ENCODE results near the gene STK26.
"Not testable (repeated sequence)": the region's sequence is repeated elsewhere in the genome, so short reads cannot be mapped to it uniquely, and the experiment has no call there.

STK26 gene

DNA sequence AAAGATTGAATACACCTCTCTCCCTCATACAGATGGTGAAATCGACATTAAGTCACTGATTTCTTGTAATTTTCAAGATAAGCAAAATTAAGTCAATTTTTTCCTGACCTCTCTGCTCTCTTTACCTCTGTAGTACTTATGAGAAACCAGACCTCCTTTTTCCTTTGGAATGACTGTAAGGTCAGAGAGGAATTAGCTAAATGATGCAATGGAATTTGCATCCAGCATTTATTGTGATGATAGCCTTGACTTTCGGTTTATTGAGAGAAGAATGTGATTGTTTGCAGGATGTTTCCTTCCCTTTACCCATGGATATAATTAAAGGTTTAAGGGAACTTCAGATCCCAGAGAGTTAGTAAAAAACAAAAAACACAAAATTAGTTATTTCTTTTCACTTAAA is 22.4 kb downstream of the STK26 start:
- no peak overlapping the region for H3K4me3 ChIP-seq (ENCODE audit: control insufficient read depth, low read depth, low read length)
- no peak for TF ChIP-seq CTCF (conservative IDR thresholded peaks at IDR 0.05; ENCODE audit: control insufficient read depth, insufficient read depth, low read depth, low read length)
- no peak for DNase-seq (ENCODE audit: low read depth)

DNA sequence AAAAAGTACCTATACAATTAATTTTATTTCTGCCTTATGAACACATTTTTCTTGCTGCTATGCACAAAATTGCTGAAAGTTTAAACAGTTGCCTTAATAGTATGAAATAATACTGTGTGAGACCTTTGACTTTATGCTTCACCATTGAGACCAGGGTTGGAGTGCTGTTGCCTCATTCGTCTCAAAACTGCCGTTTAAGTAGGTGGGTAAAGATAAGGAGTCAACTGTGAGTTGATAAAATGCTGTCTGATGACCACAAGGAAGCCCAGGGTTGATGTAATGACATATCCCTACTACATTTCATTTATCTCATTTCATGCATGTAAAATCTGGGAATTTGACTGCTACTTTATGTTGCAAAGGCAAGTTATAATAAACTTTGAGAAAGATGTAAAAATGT is 23.4 kb downstream of the STK26 start:
- no peak for DNase-seq (ENCODE audit: low read depth)
- no peak overlapping the region for H3K4me3 ChIP-seq (ENCODE audit: control insufficient read depth, low read depth, low read length)
- TF ChIP-seq CTCF (conservative IDR thresholded peaks at IDR 0.05; ENCODE audit: control insufficient read depth, insufficient read depth, low read depth, low read length), result no peak

GRCh38 chrX:132051778-132052177 is 28.7 kb downstream of the STK26 start:
- DNase-seq (ENCODE audit: low read depth); H3K4me3 ChIP-seq (ENCODE audit: control insufficient read depth, low read depth, low read length): not testable (repeated sequence)

DNA sequence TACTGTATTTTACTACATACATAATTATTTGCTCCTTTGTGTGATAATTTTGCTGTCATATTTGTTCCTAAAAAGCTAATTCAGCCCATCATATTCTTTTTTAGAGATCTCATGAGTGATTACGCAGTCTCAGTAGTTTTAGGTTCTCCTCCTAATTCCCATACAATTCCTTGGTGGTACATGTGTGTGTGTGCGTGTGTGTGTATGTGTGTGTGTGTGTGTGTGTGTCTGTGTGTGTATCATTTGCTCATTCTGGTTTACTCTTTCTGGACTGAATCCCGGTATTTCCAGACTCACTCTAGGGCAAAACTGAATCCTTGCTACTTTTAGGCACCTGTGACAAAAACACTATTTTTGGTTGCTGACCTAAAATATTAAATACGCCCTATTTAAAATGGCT is 34.9 kb downstream of the STK26 start:
- DNase-seq (ENCODE audit: low read depth), result no peak
- no peak for TF ChIP-seq CTCF (conservative IDR thresholded peaks at IDR 0.05; ENCODE audit: control insufficient read depth, insufficient read depth, low read depth, low read length)
- H3K4me3 ChIP-seq (ENCODE audit: control insufficient read depth, low read depth, low read length), result no peak overlapping the region

DNA sequence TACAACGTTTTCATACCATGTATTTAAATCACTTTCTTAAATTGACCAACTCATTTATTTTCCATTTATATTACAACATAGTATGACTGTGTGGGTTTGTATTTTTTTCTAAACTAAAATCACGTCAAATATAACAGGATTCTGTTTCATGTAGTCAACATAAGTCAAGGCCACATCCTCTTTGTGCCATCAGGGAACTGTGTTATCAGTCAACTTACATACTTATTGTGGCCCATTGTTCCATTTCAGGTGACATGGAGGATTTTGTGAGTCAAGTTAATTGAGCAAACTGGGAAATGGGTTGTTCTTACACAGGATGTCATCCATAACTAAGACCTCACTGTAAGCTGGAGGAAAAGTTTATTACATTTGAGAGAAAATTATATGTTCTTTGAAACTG is 35.9 kb downstream of the STK26 start:
- no peak for TF ChIP-seq CTCF (conservative IDR thresholded peaks at IDR 0.05; ENCODE audit: control insufficient read depth, insufficient read depth, low read depth, low read length)
- H3K4me3 ChIP-seq (ENCODE audit: control insufficient read depth, low read depth, low read length), result no peak overlapping the region
- no peak for DNase-seq (ENCODE audit: low read depth)

DNA sequence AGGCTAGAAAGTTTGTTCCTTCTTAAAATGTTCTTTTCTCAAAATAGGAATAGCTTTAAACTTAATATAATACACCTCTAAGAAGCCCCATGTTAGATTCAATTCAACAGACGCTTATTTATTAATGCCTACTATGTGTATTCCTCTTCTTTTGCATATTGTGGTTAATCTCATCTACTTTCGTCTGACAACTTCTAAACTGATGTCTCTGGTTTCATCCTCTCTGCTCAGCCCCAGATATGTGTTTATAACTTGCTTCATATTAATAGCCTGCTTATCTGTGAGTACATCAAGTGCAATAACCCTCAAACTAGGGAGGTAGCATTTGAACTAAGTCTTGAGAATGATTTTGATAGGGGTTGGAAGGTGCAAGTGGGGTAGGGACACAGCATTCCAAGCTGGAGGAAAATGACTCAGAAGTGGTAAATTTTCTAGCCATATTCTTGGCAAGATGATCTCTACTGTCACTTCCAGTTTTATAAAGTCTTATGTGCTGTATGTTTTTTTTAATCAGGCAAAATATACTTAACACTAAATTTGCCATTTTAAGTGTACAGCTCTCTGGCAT is 37.0 kb downstream of the STK26 start:
- no peak for TF ChIP-seq CTCF (conservative IDR thresholded peaks at IDR 0.05; ENCODE audit: control insufficient read depth, insufficient read depth, low read depth, low read length)
- no peak overlapping the region for H3K4me3 ChIP-seq (ENCODE audit: control insufficient read depth, low read depth, low read length)
- DNase-seq (ENCODE audit: low read depth), result no peak

GRCh38 chrX:132063334-132063733 is 40.2 kb downstream of the STK26 start:
- no peak overlapping the region for H3K4me3 ChIP-seq (ENCODE audit: control insufficient read depth, low read depth, low read length)
- no peak for DNase-seq (ENCODE audit: low read depth)
- no peak for TF ChIP-seq CTCF (conservative IDR thresholded peaks at IDR 0.05; ENCODE audit: control insufficient read depth, insufficient read depth, low read depth, low read length)
